ENCODE data around the gene MUC13. TPM values are rescaled to one million over a fixed set of nuclear protein-coding genes. Genes with fewer than 3 reads are reported as not detected.

MUC13 gene
- total RNA-seq, 4 donors from 2014 or later: 0.56 TPM; not detected in 3

- DNase-seq (ENCODE audit: low spot score in 2 of 2): no peak
- WGBS: 83% methylated on average over 7 of the region's 7 CpGs
- TF ChIP-seq EP300 (IDR thresholded peaks at IDR 0.05) (no peak), POLR2A (IDR thresholded peaks at IDR 0.05) (no peak), CTCF (IDR thresholded peaks at IDR 0.05) (no peak), POLR2AphosphoS5 (IDR thresholded peaks at IDR 0.05) (no peak)
- H3K4me1 ChIP-seq: peaks cover 24% of the 10 kb centered on the region
- no peaks in the 10 kb centered on the region for H3K27me3 ChIP-seq
- peak overlapping the region; percentile 28 for H3K27ac ChIP-seq
- H3K9me3 ChIP-seq: no peaks in the 10 kb centered on the region
- no peak overlapping the region for H3K4me3 ChIP-seq
- peaks cover 10% of the 10 kb centered on the region for H3K36me3 ChIP-seq
These were observed 75.5 kb downstream of the MUC13 start for GRCh38 chr3:124859025-124859424.

- H3K27me3 ChIP-seq: no peaks in the 10 kb centered on the region
- H3K4me1 ChIP-seq: peaks cover 29% of the 10 kb centered on the region
- H3K4me3 ChIP-seq: no peak overlapping the region
- TF ChIP-seq POLR2A (IDR thresholded peaks at IDR 0.05) (no peak), POLR2AphosphoS5 (IDR thresholded peaks at IDR 0.05) (no peak), EP300 (IDR thresholded peaks at IDR 0.05) (no peak), CTCF (IDR thresholded peaks at IDR 0.05) (no peak)
- peaks cover 10% of the 10 kb centered on the region for H3K36me3 ChIP-seq
- no peaks in the 10 kb centered on the region for H3K9me3 ChIP-seq
- WGBS: 57% methylated on average over 1 of the region's 1 CpG
- H3K27ac ChIP-seq: no peak overlapping the region
- no peak for DNase-seq (ENCODE audit: low spot score in 2 of 2)
These were observed 76.3 kb downstream of the MUC13 start for GRCh38 chr3:124858275-124858674.

GRCh38 chr3:124856677-124857076 lies 77.9 kb downstream of the MUC13 start:
- Histone ChIP-seq H3K27ac (no peak overlapping the region), H3K4me3 (no peak overlapping the region), H3K4me1 (peaks cover 22% of the 10 kb centered on the region), H3K9me3 (no peaks in the 10 kb centered on the region), H3K36me3 (peaks cover 10% of the 10 kb centered on the region), H3K27me3 (no peaks in the 10 kb centered on the region)
- 85% methylated on average over 2 of the region's 2 CpGs for WGBS
- no peak for DNase-seq (ENCODE audit: low spot score in 2 of 2)
- TF ChIP-seq CTCF (IDR thresholded peaks at IDR 0.05) (no peak), POLR2A (IDR thresholded peaks at IDR 0.05) (no peak), POLR2AphosphoS5 (IDR thresholded peaks at IDR 0.05) (no peak), EP300 (IDR thresholded peaks at IDR 0.05) (no peak)

Other genes with a start within 250 kb of the MUC13 start
- 10 to 100 TPM; 20.6 to 30.1 (median 24.8) TPM for gene UMPS, start 204.3 kb downstream of the MUC13 start, total RNA-seq
- 100 to 1,000 TPM; 159 to 397 (median 245) TPM for gene ITGB5, start 47.4 kb downstream of the MUC13 start, total RNA-seq
- 10 to 100 TPM; 13.9 to 30.8 (median 26.5) TPM for gene HEG1, start 121.2 kb upstream of the MUC13 start, total RNA-seq